Gastroesophageal sphincter (tissue), 4 donors: ENCODE measurements around the gene GTF2H1. TPM values are rescaled to one million over a fixed set of nuclear protein-coding genes. Genes with fewer than 3 reads are reported as not detected.

Source experiments
- ATAC-seq: fragments of 150-250 bp; one replicate; pipeline ENCODE4 v1.9.1; 2016; ENCODE audit warnings: mild to moderate bottlenecking, moderate library complexity
- H3K27ac ChIP-seq, 4 donors: fragments of 200-600 bp; sonication (generic) in 3 of 4; 1 replicate in 3 of 4; 2 replicates in 1 of 4; pipeline ENCODE4 v1.5.1; 2016 to 2019
- H3K27me3 ChIP-seq: fragments of 200-600 bp; sonication (generic); one replicate; pipeline ENCODE4 v1.5.1; 2019
- H3K36me3 ChIP-seq, 2 donors: fragments of 200-600 bp; sonication (generic); one replicate each; pipeline ENCODE4 v1.5.1; 2019; ENCODE audit warnings: control low read depth in 1 of 2
- H3K4me1 ChIP-seq, 3 donors: fragments of 200-600 bp; sonication (generic); 1 replicate in 2 of 3; 2 replicates in 1 of 3; pipeline ENCODE4 v1.5.1; 2016 to 2019; ENCODE audit warnings: control low read depth in 2 of 3
- H3K4me3 ChIP-seq, 2 donors: fragments of 200-600 bp; sonication (generic); one replicate each; pipeline ENCODE4 v1.5.1; 2019; ENCODE audit warnings: mild to moderate bottlenecking in 1 of 2, moderate library complexity in 1 of 2
- H3K9me3 ChIP-seq, 3 donors: fragments of 200-600 bp; sonication (generic); one replicate each; pipeline ENCODE4 v1.5.1; 2017 to 2019; ENCODE audit warnings: control low read depth in 2 of 3
- EP300 ChIP-seq: sonication (generic); formaldehyde crosslinking; IDR thresholded peaks from one replicate; pipeline ENCODE4 v1.6.1; 2017; ENCODE audit warnings: antibody characterized with exemption, mild to moderate bottlenecking
- POLR2A ChIP-seq, 2 donors: fragments of 450-650 bp; IDR thresholded peaks; one replicate each; pipeline ENCODE4 v1.6.1; 2017; ENCODE audit warnings: antibody characterized with exemption in 2 of 2, mild to moderate bottlenecking in 2 of 2, moderate library complexity in 1 of 2
- POLR2AphosphoS5 ChIP-seq: sonication (generic); formaldehyde crosslinking; IDR thresholded peaks from one replicate; pipeline ENCODE4 v1.6.1; 2017; ENCODE audit warnings: antibody characterized with exemption
- WGBS, 2 donors: methylation state at CpG; one replicate each; pipeline ENCODE4 v1.1.5; 2018; ENCODE audit warnings: low coverage in 1 of 2; 5-methylcytosine and 5-hydroxymethylcytosine counted together
- total RNA-seq, 4 donors: library from RNA; depleted of rRNA; stranded (reverse); fragments of >200 nt; gene quantifications; one replicate each; pipeline ENCODE4 v1.1.0, GENCODE V29; 2016
- TF ChIP-seq, protein P1 (sequence below), 4 experiments: fragments of 200-600 bp in 2 of 4; fragments of 450-650 bp in 2 of 4; sonication (generic) in 1 of 4; IDR thresholded peaks; one replicate each; pipeline ENCODE4 v1.5.1; 2017 to 2019; ENCODE audit warnings: antibody characterized with exemption in 4 of 4, mild to moderate bottlenecking in 2 of 4, moderate library complexity in 2 of 4

Gene GTF2H1
- total RNA-seq, 4 donors from 2014 or later: 47.3 to 61.8 (median 57.4) TPM

DNA sequence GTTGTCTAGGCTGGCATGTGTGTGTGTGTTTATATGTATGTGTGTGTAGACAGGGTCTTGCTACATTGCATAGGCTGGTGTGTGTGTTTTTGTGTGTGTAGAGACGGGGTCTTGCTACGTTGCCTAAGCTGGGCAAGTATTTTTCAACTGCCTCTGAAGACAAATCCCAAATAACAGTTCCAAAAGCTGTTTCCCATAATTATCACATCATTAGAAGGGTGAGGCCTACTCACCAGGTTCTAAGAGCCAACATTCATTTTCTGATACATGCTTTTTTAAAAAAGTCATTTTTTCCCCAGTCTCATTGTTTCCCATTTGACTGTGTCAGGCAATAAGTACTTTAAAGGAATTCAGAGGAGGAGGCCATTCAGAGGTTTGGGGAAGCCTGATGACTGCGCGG, 33.5 kb upstream of the GTF2H1 start:
- Histone ChIP-seq H3K27me3 (no peaks in the 10 kb centered on the region), H3K36me3 (peaks cover 21 to 98% of the 10 kb centered on the region in 2 donors), H3K4me1 (no peaks in the 10 kb centered on the region), H3K9me3 (no peaks in the 10 kb centered on the region), H3K27ac (no peak overlapping the region), H3K4me3 (no peak overlapping the region)
- no peak for TF ChIP-seq EP300
- TF ChIP-seq POLR2AphosphoS5: no peak
- TF ChIP-seq POLR2A (IDR thresholded peaks at IDR 0.05): no peak
- TF ChIP-seq, protein P1, sequence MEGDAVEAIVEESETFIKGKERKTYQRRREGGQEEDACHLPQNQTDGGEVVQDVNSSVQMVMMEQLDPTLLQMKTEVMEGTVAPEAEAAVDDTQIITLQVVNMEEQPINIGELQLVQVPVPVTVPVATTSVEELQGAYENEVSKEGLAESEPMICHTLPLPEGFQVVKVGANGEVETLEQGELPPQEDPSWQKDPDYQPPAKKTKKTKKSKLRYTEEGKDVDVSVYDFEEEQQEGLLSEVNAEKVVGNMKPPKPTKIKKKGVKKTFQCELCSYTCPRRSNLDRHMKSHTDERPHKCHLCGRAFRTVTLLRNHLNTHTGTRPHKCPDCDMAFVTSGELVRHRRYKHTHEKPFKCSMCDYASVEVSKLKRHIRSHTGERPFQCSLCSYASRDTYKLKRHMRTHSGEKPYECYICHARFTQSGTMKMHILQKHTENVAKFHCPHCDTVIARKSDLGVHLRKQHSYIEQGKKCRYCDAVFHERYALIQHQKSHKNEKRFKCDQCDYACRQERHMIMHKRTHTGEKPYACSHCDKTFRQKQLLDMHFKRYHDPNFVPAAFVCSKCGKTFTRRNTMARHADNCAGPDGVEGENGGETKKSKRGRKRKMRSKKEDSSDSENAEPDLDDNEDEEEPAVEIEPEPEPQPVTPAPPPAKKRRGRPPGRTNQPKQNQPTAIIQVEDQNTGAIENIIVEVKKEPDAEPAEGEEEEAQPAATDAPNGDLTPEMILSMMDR (IDR thresholded peaks at IDR 0.05): no peak
- ATAC-seq: no peak
- 89 to 98% methylated on average over 4 of the region's 4 CpGs for WGBS, 2 donors

DNA sequence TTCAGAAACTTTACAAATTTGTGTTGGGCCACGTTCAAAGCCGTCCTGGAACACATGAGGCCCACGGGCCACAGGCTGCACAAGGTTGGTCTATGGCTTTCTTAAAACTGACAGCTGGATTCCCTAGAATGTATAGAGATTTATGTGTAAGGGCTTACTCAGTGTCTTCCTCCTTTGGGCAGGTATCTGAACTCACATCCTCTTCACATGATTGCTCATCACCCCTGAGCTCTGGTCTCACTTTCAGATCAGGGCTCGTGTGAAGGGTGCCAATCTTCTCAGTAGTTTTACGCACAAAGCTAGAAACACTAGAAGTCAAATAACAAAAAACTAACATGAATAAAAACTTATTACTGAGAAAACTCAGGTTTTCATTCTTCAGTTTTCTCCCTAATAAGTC, 27.5 kb upstream of the GTF2H1 start:
- Histone ChIP-seq H3K36me3 (peaks cover 11 to 100% of the 10 kb centered on the region in 2 donors), H3K27ac (no peak overlapping the region), H3K4me1 (no peaks in the 10 kb centered on the region), H3K9me3 (no peaks in the 10 kb centered on the region), H3K27me3 (no peaks in the 10 kb centered on the region), H3K4me3 (no peak overlapping the region)
- TF ChIP-seq, protein P1 (IDR thresholded peaks at IDR 0.05): no peak
- TF ChIP-seq POLR2AphosphoS5 (no peak), POLR2A (IDR thresholded peaks at IDR 0.05) (no peak), EP300 (no peak)
- no peak for ATAC-seq
- 90 to 93% methylated on average over 3 to 5 of the region's 5 CpGs for WGBS, 2 donors

DNA sequence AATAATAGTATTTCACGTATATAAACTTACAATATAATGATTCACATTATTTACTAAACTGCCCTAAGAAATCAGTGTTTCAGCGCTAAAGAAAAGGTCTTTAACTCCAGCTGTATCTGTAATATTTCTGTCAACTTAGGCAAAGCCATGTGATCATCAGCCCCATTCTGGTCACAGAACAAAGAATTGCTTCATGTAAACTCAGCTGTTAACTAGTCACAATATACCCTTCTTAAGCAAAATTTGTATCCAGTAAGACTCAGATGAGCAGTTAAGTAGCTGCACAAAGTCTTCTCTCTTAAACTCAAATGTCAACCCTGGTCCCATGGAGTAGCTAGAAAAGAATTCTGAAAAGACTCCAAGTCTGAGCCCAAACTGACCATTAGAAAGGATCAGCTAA, 27.1 kb upstream of the GTF2H1 start:
- ATAC-seq: no peak
- no peaks in the 10 kb centered on the region for H3K9me3 ChIP-seq
- H3K36me3 ChIP-seq: peaks cover 11 to 100% of the 10 kb centered on the region in 2 donors
- H3K4me1 ChIP-seq: no peaks in the 10 kb centered on the region
- 74 to 100% methylated on average over 1 to 2 of the region's 2 CpGs for WGBS, 2 donors
- TF ChIP-seq, protein P1 (IDR thresholded peaks at IDR 0.05): no peak
- TF ChIP-seq POLR2A (IDR thresholded peaks at IDR 0.05) (no peak), POLR2AphosphoS5 (no peak), EP300 (no peak)
- H3K27me3 ChIP-seq: no peaks in the 10 kb centered on the region
- no peak overlapping the region for H3K27ac ChIP-seq
- no peak overlapping the region for H3K4me3 ChIP-seq

DNA sequence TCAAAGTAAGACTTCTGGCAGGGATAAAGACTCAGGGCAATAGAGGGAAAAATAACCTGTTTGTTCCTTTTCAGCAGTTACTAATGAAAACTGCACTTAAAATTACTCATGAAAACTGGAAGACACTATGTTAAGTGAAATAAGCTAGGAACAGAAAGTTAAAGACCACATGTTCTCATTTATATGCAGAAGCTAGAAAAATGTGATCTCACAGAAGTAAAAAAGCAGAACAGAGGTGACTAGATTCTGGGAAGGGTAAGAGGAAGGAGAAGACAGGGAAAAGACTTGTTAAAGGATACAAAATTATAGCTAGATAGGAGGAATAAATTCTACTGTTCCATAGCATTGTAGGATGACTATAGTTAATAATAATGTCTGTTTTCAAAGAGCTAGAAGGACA, 22.6 kb upstream of the GTF2H1 start:
- no peak overlapping the region for H3K4me3 ChIP-seq
- H3K4me1 ChIP-seq: no peaks in the 10 kb centered on the region
- no peak overlapping the region for H3K27ac ChIP-seq
- no peak for ATAC-seq
- H3K9me3 ChIP-seq: no peaks in the 10 kb centered on the region
- peaks cover 3 to 100% of the 10 kb centered on the region in 2 donors for H3K36me3 ChIP-seq
- TF ChIP-seq EP300 (no peak), POLR2A (IDR thresholded peaks at IDR 0.05) (no peak), POLR2AphosphoS5 (no peak)
- TF ChIP-seq, protein P1 (IDR thresholded peaks at IDR 0.05): no peak
- H3K27me3 ChIP-seq: no peaks in the 10 kb centered on the region

DNA sequence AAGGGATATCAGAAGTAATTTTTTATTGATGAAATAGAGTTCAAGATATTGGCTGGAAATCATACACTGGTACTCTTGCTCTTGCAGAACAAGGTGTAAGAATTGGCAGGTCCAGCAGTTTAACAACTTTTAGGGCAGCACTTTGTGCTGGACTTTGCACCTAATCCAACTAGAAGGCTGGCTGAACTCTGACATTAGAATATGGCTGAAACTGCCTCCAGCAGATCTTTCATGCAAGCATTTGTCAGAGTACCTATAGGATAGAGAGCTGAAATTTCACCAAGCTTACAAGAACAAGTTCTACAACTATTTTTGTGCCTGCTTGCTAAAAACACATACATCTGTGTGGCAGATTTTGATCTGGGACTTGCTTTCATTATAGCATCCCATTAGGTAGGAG, 17.6 kb upstream of the GTF2H1 start:
- Histone ChIP-seq H3K4me3 (no peak overlapping the region), H3K27me3 (no peaks in the 10 kb centered on the region), H3K36me3 (peaks cover 0 to 93% of the 10 kb centered on the region in 2 donors), H3K4me1 (no peaks in the 10 kb centered on the region), H3K9me3 (no peaks in the 10 kb centered on the region), H3K27ac (no peak overlapping the region)
- no peak for TF ChIP-seq POLR2A (IDR thresholded peaks at IDR 0.05)
- TF ChIP-seq POLR2AphosphoS5: no peak
- TF ChIP-seq, protein P1 (IDR thresholded peaks at IDR 0.05): no peak
- TF ChIP-seq EP300: no peak
- ATAC-seq: no peak
